Ectodermal cell (in vitro differentiated cells): Measurements from ENCODE around the gene SGCA.

ENCODE experiments used
- H3K27ac ChIP-seq: 2 replicates; pipeline ENCODE4 v1.7.0; 2013; ENCODE audit warnings: mild to moderate bottlenecking, low read depth, low read length; ENCODE audit not compliant: insufficient read depth, poor library complexity, severe bottlenecking
- H3K27me3 ChIP-seq: 2 replicates; pipeline ENCODE4 v1.7.0; 2013; ENCODE audit warnings: mild to moderate bottlenecking, low read length; ENCODE audit not compliant: insufficient read depth, control insufficient read depth, poor library complexity, severe bottlenecking
- H3K36me3 ChIP-seq: one replicate; pipeline ENCODE4 v1.7.0; 2013; ENCODE audit warnings: low read length; ENCODE audit not compliant: control insufficient read depth, insufficient read depth
- H3K4me1 ChIP-seq: one replicate; pipeline ENCODE4 v1.7.0; 2013; ENCODE audit warnings: low read length; ENCODE audit not compliant: control insufficient read depth, insufficient read depth
- H3K4me3 ChIP-seq: 2 replicates; pipeline ENCODE4 v1.7.0; 2013; ENCODE audit warnings: low read depth, low read length, control low read depth; ENCODE audit not compliant: insufficient read depth
- H3K9me3 ChIP-seq: 2 replicates; pipeline ENCODE4 v1.7.0; 2013; ENCODE audit warnings: mild to moderate bottlenecking, low read length, moderate library complexity; ENCODE audit not compliant: control insufficient read depth
- WGBS, 2 experiments: methylation state at CpG; one replicate each; pipeline ENCODE4 v1.1.7; 2013; ENCODE audit warnings: missing lambda C conversion rate in 2 of 2; 5-methylcytosine and 5-hydroxymethylcytosine counted together

Gene SGCA

GRCh38 chr17:50175035-50175807 lies 9.4 kb downstream of the SGCA start:
- H3K4me1 ChIP-seq = peaks cover 17% of the 10 kb centered on the region
- H3K4me3 ChIP-seq = no peak overlapping the region
- H3K27me3 ChIP-seq = no peaks in the 10 kb centered on the region
- no peaks in the 10 kb centered on the region for H3K9me3 ChIP-seq
- 93 to 94% methylated on average over 15 to 16 of the region's 16 CpGs for WGBS, 2 experiments
- H3K36me3 ChIP-seq = no peaks in the 10 kb centered on the region
- H3K27ac ChIP-seq = no peak overlapping the region

GRCh38 chr17:50176559-50177357 lies 11.0 kb downstream of the SGCA start:
- Histone ChIP-seq H3K36me3 (no peaks in the 10 kb centered on the region), H3K27me3 (no peaks in the 10 kb centered on the region), H3K4me1 (peaks cover 17% of the 10 kb centered on the region), H3K27ac (no peak overlapping the region), H3K9me3 (no peaks in the 10 kb centered on the region), H3K4me3 (no peak overlapping the region)
- 88 to 89% methylated on average over 20 of the region's 20 CpGs for WGBS, 2 experiments

GRCh38 chr17:50177476-50177875 lies 11.7 kb downstream of the SGCA start:
- peaks cover 17% of the 10 kb centered on the region for H3K4me1 ChIP-seq
- no peak overlapping the region for H3K4me3 ChIP-seq
- no peak overlapping the region for H3K27ac ChIP-seq
- H3K27me3 ChIP-seq = no peaks in the 10 kb centered on the region
- WGBS, 2 experiments = 92 to 93% methylated on average over 10 of the region's 10 CpGs
- no peaks in the 10 kb centered on the region for H3K9me3 ChIP-seq
- H3K36me3 ChIP-seq = no peaks in the 10 kb centered on the region

- Histone ChIP-seq H3K27ac (no peak overlapping the region), H3K4me1 (peaks cover 17% of the 10 kb centered on the region), H3K4me3 (peak overlapping the region; percentile 11), H3K36me3 (no peaks in the 10 kb centered on the region), H3K9me3 (no peaks in the 10 kb centered on the region), H3K27me3 (no peaks in the 10 kb centered on the region)
- 11% methylated on average over 22 of the region's 22 CpGs for WGBS, 2 experiments
Measured at GRCh38 chr17:50177983-50178834, 12.4 kb downstream of the SGCA start.

- Histone ChIP-seq H3K27ac (no peak overlapping the region), H3K9me3 (no peaks in the 10 kb centered on the region), H3K36me3 (no peaks in the 10 kb centered on the region), H3K4me1 (peaks cover 34% of the 10 kb centered on the region), H3K4me3 (no peak overlapping the region), H3K27me3 (no peaks in the 10 kb centered on the region)
- 88 to 91% methylated on average over 4 of the region's 4 CpGs for WGBS, 2 experiments
Measured at GRCh38 chr17:50180111-50180510, 14.3 kb downstream of the SGCA start.

GRCh38 chr17:50180620-50181019 lies 14.8 kb downstream of the SGCA start:
- no peaks in the 10 kb centered on the region for H3K9me3 ChIP-seq
- H3K4me1 ChIP-seq = peaks cover 37% of the 10 kb centered on the region
- no peaks in the 10 kb centered on the region for H3K36me3 ChIP-seq
- H3K4me3 ChIP-seq = no peak overlapping the region
- whole genome bisulfite sequencing, 2 experiments = 69 to 80% methylated on average over 11 of the region's 12 CpGs
- H3K27me3 ChIP-seq = no peaks in the 10 kb centered on the region
- H3K27ac ChIP-seq = no peak overlapping the region

- peaks cover 37% of the 10 kb centered on the region for H3K4me1 ChIP-seq
- no peaks in the 10 kb centered on the region for H3K27me3 ChIP-seq
- 94% methylated on average over 13 of the region's 13 CpGs for WGBS, 2 experiments
- H3K27ac ChIP-seq = no peak overlapping the region
- no peaks in the 10 kb centered on the region for H3K36me3 ChIP-seq
- no peaks in the 10 kb centered on the region for H3K9me3 ChIP-seq
- H3K4me3 ChIP-seq = no peak overlapping the region
Measured at GRCh38 chr17:50181144-50181543, 15.3 kb downstream of the SGCA start.

- Histone ChIP-seq H3K27ac (no peak overlapping the region), H3K4me3 (no peak overlapping the region), H3K9me3 (no peaks in the 10 kb centered on the region), H3K4me1 (peaks cover 37% of the 10 kb centered on the region), H3K36me3 (no peaks in the 10 kb centered on the region), H3K27me3 (no peaks in the 10 kb centered on the region)
- WGBS, 2 experiments = 89 to 94% methylated on average over 12 of the region's 12 CpGs
Measured at GRCh38 chr17:50181591-50182560, 16.1 kb downstream of the SGCA start.

GRCh38 chr17:50182783-50183420 lies 17.1 kb downstream of the SGCA start:
- Histone ChIP-seq H3K4me1 (peaks cover 29% of the 10 kb centered on the region), H3K27ac (no peak overlapping the region)

More at GRCh38 chr17:50182783-50183420, 17.1 kb downstream of the SGCA start:
- no peaks in the 10 kb centered on the region for H3K27me3 ChIP-seq
- no peak overlapping the region for H3K4me3 ChIP-seq
- WGBS, 2 experiments = 89 to 90% methylated on average over 18 of the region's 18 CpGs
- H3K36me3 ChIP-seq = no peaks in the 10 kb centered on the region
- no peaks in the 10 kb centered on the region for H3K9me3 ChIP-seq
